ENCODE results near the gene PARP6.

Gene PARP6

GRCh38 chr15:72304596-72304995 is 32.2 kb upstream of the PARP6 start:
- no peaks in the 10 kb centered on the region for H3K9me3 ChIP-seq (ENCODE audit: control insufficient read depth, low read length)
- no peak for DNase-seq (ENCODE audit: low read depth)
- no peaks in the 10 kb centered on the region for H3K27me3 ChIP-seq (replicated peaks; ENCODE audit: control insufficient read depth, insufficient read depth, low read length)
- H3K36me3 ChIP-seq (ENCODE audit: control insufficient read depth, insufficient read depth, low read length, severe bottlenecking): no peaks in the 10 kb centered on the region
- peaks cover 17% of the 10 kb centered on the region for H3K4me1 ChIP-seq (ENCODE audit: control insufficient read depth, insufficient read depth, low read length)
- no peak overlapping the region for H3K4me3 ChIP-seq (ENCODE audit: low read length)
- peak overlapping the region; percentile 65 for H3K9ac ChIP-seq (ENCODE audit: low read length)

- Histone ChIP-seq H3K36me3 (ENCODE audit: control insufficient read depth, insufficient read depth, low read length, severe bottlenecking) (no peaks in the 10 kb centered on the region), H3K27me3 (replicated peaks; ENCODE audit: control insufficient read depth, insufficient read depth, low read length) (no peaks in the 10 kb centered on the region), H3K4me3 (ENCODE audit: low read length) (no peak overlapping the region), H3K4me1 (ENCODE audit: control insufficient read depth, insufficient read depth, low read length) (peaks cover 17% of the 10 kb centered on the region), H3K9me3 (ENCODE audit: control insufficient read depth, low read length) (no peaks in the 10 kb centered on the region), H3K9ac (ENCODE audit: low read length) (no peak overlapping the region)
- DNase-seq (ENCODE audit: low read depth): no peak
Measured at GRCh38 chr15:72302955-72303354, 30.6 kb upstream of the PARP6 start.

- peaks cover 10% of the 10 kb centered on the region for H3K27me3 ChIP-seq (replicated peaks; ENCODE audit: control insufficient read depth, insufficient read depth, low read length)
- H3K4me1 ChIP-seq (ENCODE audit: control insufficient read depth, insufficient read depth, low read length): no peaks in the 10 kb centered on the region
- no peak overlapping the region for H3K9ac ChIP-seq (ENCODE audit: low read length)
- H3K4me3 ChIP-seq (ENCODE audit: low read length): no peak overlapping the region
- H3K36me3 ChIP-seq (ENCODE audit: control insufficient read depth, insufficient read depth, low read length, severe bottlenecking): no peaks in the 10 kb centered on the region
- H3K9me3 ChIP-seq (ENCODE audit: control insufficient read depth, low read length): no peaks in the 10 kb centered on the region
- DNase-seq (ENCODE audit: low read depth): no peak
Measured at GRCh38 chr15:72289597-72290325, 17.4 kb upstream of the PARP6 start.

- Histone ChIP-seq H3K36me3 (ENCODE audit: control insufficient read depth, insufficient read depth, low read length, severe bottlenecking) (no peaks in the 10 kb centered on the region), H3K9me3 (ENCODE audit: control insufficient read depth, low read length) (no peaks in the 10 kb centered on the region), H3K4me1 (ENCODE audit: control insufficient read depth, insufficient read depth, low read length) (no peaks in the 10 kb centered on the region), H3K27me3 (replicated peaks; ENCODE audit: control insufficient read depth, insufficient read depth, low read length) (peaks cover 10% of the 10 kb centered on the region), H3K9ac (ENCODE audit: low read length) (no peak overlapping the region), H3K4me3 (ENCODE audit: low read length) (no peak overlapping the region)
- DNase-seq (ENCODE audit: low read depth): no peak
Measured at GRCh38 chr15:72288796-72289596, 16.6 kb upstream of the PARP6 start.

GRCh38 chr15:72285927-72286516 is 13.7 kb upstream of the PARP6 start:
- no peak for DNase-seq (ENCODE audit: low read depth)
- Histone ChIP-seq H3K36me3 (ENCODE audit: control insufficient read depth, insufficient read depth, low read length, severe bottlenecking) (no peaks in the 10 kb centered on the region), H3K4me3 (ENCODE audit: low read length) (no peak overlapping the region)

GRCh38 chr15:72285402-72285801 is 13.0 kb upstream of the PARP6 start:
- Histone ChIP-seq H3K4me1 (ENCODE audit: control insufficient read depth, insufficient read depth, low read length) (peaks cover 5% of the 10 kb centered on the region), H3K9me3 (ENCODE audit: control insufficient read depth, low read length) (no peaks in the 10 kb centered on the region), H3K36me3 (ENCODE audit: control insufficient read depth, insufficient read depth, low read length, severe bottlenecking) (no peaks in the 10 kb centered on the region), H3K9ac (ENCODE audit: low read length) (no peak overlapping the region), H3K4me3 (ENCODE audit: low read length) (no peak overlapping the region), H3K27me3 (replicated peaks; ENCODE audit: control insufficient read depth, insufficient read depth, low read length) (peaks cover 3% of the 10 kb centered on the region)
- no peak for DNase-seq (ENCODE audit: low read depth)

More at GRCh38 chr15:72285927-72286516, 13.7 kb upstream of the PARP6 start:
- H3K9ac ChIP-seq (ENCODE audit: low read length): no peak overlapping the region
- H3K9me3 ChIP-seq (ENCODE audit: control insufficient read depth, low read length): no peaks in the 10 kb centered on the region
- H3K27me3 ChIP-seq (replicated peaks; ENCODE audit: control insufficient read depth, insufficient read depth, low read length): peaks cover 7% of the 10 kb centered on the region
- no peaks in the 10 kb centered on the region for H3K4me1 ChIP-seq (ENCODE audit: control insufficient read depth, insufficient read depth, low read length)

- Histone ChIP-seq H3K4me1 (ENCODE audit: control insufficient read depth, insufficient read depth, low read length) (peaks cover 8% of the 10 kb centered on the region), H3K27me3 (replicated peaks; ENCODE audit: control insufficient read depth, insufficient read depth, low read length) (no peaks in the 10 kb centered on the region), H3K9ac (ENCODE audit: low read length) (no peak overlapping the region), H3K36me3 (ENCODE audit: control insufficient read depth, insufficient read depth, low read length, severe bottlenecking) (no peaks in the 10 kb centered on the region), H3K9me3 (ENCODE audit: control insufficient read depth, low read length) (no peaks in the 10 kb centered on the region), H3K4me3 (ENCODE audit: low read length) (no peak overlapping the region)
- DNase-seq (ENCODE audit: low read depth): no peak
Measured at GRCh38 chr15:72284781-72285180, 12.4 kb upstream of the PARP6 start.

GRCh38 chr15:72281713-72282112 is 9.4 kb upstream of the PARP6 start:
- Histone ChIP-seq H3K9me3 (ENCODE audit: control insufficient read depth, low read length) (no peaks in the 10 kb centered on the region), H3K9ac (ENCODE audit: low read length) (no peak overlapping the region), H3K4me3 (ENCODE audit: low read length) (no peak overlapping the region), H3K27me3 (replicated peaks; ENCODE audit: control insufficient read depth, insufficient read depth, low read length) (no peaks in the 10 kb centered on the region), H3K36me3 (ENCODE audit: control insufficient read depth, insufficient read depth, low read length, severe bottlenecking) (no peaks in the 10 kb centered on the region), H3K4me1 (ENCODE audit: control insufficient read depth, insufficient read depth, low read length) (peaks cover 8% of the 10 kb centered on the region)
- no peak for DNase-seq (ENCODE audit: low read depth)

GRCh38 chr15:72280751-72281150 is 8.4 kb upstream of the PARP6 start:
- no peaks in the 10 kb centered on the region for H3K36me3 ChIP-seq (ENCODE audit: control insufficient read depth, insufficient read depth, low read length, severe bottlenecking)
- H3K4me1 ChIP-seq (ENCODE audit: control insufficient read depth, insufficient read depth, low read length): peaks cover 12% of the 10 kb centered on the region
- H3K9me3 ChIP-seq (ENCODE audit: control insufficient read depth, low read length): no peaks in the 10 kb centered on the region
- H3K4me3 ChIP-seq (ENCODE audit: low read length): no peak overlapping the region
- no peaks in the 10 kb centered on the region for H3K27me3 ChIP-seq (replicated peaks; ENCODE audit: control insufficient read depth, insufficient read depth, low read length)
- DNase-seq (ENCODE audit: low read depth): no peak
- no peak overlapping the region for H3K9ac ChIP-seq (ENCODE audit: low read length)

GRCh38 chr15:72278737-72279136 is 6.4 kb upstream of the PARP6 start:
- Histone ChIP-seq H3K9ac (ENCODE audit: low read length) (no peak overlapping the region), H3K9me3 (ENCODE audit: control insufficient read depth, low read length) (no peaks in the 10 kb centered on the region), H3K36me3 (ENCODE audit: control insufficient read depth, insufficient read depth, low read length, severe bottlenecking) (no peaks in the 10 kb centered on the region), H3K4me3 (ENCODE audit: low read length) (no peak overlapping the region), H3K27me3 (replicated peaks; ENCODE audit: control insufficient read depth, insufficient read depth, low read length) (no peaks in the 10 kb centered on the region), H3K4me1 (ENCODE audit: control insufficient read depth, insufficient read depth, low read length) (peaks cover 12% of the 10 kb centered on the region)
- no peak for DNase-seq (ENCODE audit: low read depth)

- no peaks in the 10 kb centered on the region for H3K27me3 ChIP-seq (replicated peaks; ENCODE audit: control insufficient read depth, insufficient read depth, low read length)
- H3K9me3 ChIP-seq (ENCODE audit: control insufficient read depth, low read length): no peaks in the 10 kb centered on the region
- H3K9ac ChIP-seq (ENCODE audit: low read length): no peak overlapping the region
- no peak for DNase-seq (ENCODE audit: low read depth)
- peaks cover 22% of the 10 kb centered on the region for H3K4me1 ChIP-seq (ENCODE audit: control insufficient read depth, insufficient read depth, low read length)
- no peaks in the 10 kb centered on the region for H3K36me3 ChIP-seq (ENCODE audit: control insufficient read depth, insufficient read depth, low read length, severe bottlenecking)
- H3K4me3 ChIP-seq (ENCODE audit: low read length): no peak overlapping the region
Measured at GRCh38 chr15:72276326-72276700, 4.0 kb upstream of the PARP6 start.
